SK-N-SH (cell line): Measurements from ENCODE around the gene EVI2A. TPM values are rescaled to one million over a fixed set of nuclear protein-coding genes. Genes with fewer than 3 reads are reported as not detected.
A peak's percentile ranks its signal among the peaks of the same experiment; 100 is the strongest.

Experiments
- CTCF ChIA-PET: fragments of 300-600, 350-600 bp; formaldehyde crosslinking; extraction: SDS; loops from one replicate; lab custom pipeline; 2021; lab: Yijun Ruan, JAX
- POLR2A ChIA-PET: fragments of 350-600 bp; sonication (Branson Sonifier 250); formaldehyde crosslinking; extraction: SDS; loops from one replicate; lab custom pipeline; 2020; ENCODE audit warnings: antibody characterized with exemption, inconsistent platforms; lab: Yijun Ruan, JAX
- DNase-seq: peaks from one replicate; pipeline ENCODE4 v3.0.0; 2012
- H2AFZ ChIP-seq: fragments of 200-600 bp; sonication (generic); 2 replicates; pipeline ENCODE4 v1.8.1; 2016; ENCODE audit warnings: antibody characterized with exemption, mild to moderate bottlenecking, low read depth
- H3F3A ChIP-seq: fragments of 200-600 bp; sonication (generic); replicated peaks from 2 replicates; pipeline ENCODE3; 2016; ENCODE audit warnings: antibody characterized with exemption, mild to moderate bottlenecking; ENCODE audit not compliant: insufficient read depth
- H3K27ac ChIP-seq, 2 experiments: fragments of 200-500 bp in 1 of 2; fragments of 200-600 bp in 1 of 2; sonication (Bioruptor generic) in 1 of 2; sonication (generic), shearing (Covaris generic) in 1 of 2; 2 replicates each; pipeline versions ENCODE4 v1.5.1 to v1.6.1; 2014 to 2016; ENCODE audit warnings: low read depth in 2 of 2, inconsistent platforms in 1 of 2, low read length in 1 of 2, mild to moderate bottlenecking in 1 of 2, mixed read lengths in 1 of 2
- H3K27me3 ChIP-seq: fragments of 200-600 bp; sonication (generic), shearing (Covaris generic); 2 replicates; pipeline ENCODE4 v1.6.1; 2016; ENCODE audit warnings: mixed run types; ENCODE audit not compliant: insufficient read depth
- H3K36me3 ChIP-seq, 2 experiments: fragments of 200-500 bp in 1 of 2; fragments of 200-600 bp in 1 of 2; sonication (Bioruptor generic) in 1 of 2; sonication (generic) in 1 of 2; replicated peaks in 1 of 2; 2 replicates each; pipeline versions ENCODE3 to v1.5.1; 2014 to 2016; ENCODE audit warnings: low read length in 1 of 2, mild to moderate bottlenecking in 1 of 2; ENCODE audit not compliant: insufficient read depth in 2 of 2, control insufficient read depth in 1 of 2
- H3K4me1 ChIP-seq, 2 experiments: fragments of 200-500 bp in 1 of 2; fragments of 200-600 bp in 1 of 2; sonication (Bioruptor generic) in 1 of 2; sonication (generic), shearing (Covaris generic) in 1 of 2; 2 replicates each; pipeline versions ENCODE4 v1.5.1 to v1.6.1; 2014 to 2016; ENCODE audit warnings: low read depth in 1 of 2, low read length in 1 of 2, mixed run types in 1 of 2; ENCODE audit not compliant: insufficient read depth in 2 of 2, control insufficient read depth in 1 of 2
- H3K4me2 ChIP-seq: fragments of 200-600 bp; sonication (generic), shearing (Covaris generic); 2 replicates; pipeline ENCODE4 v1.6.1; 2017; ENCODE audit warnings: mixed run types
- H3K4me3 ChIP-seq, 2 experiments: fragments of 200-500 bp in 1 of 2; fragments of 200-600 bp in 1 of 2; sonication (Bioruptor generic) in 1 of 2; sonication (generic), shearing (Covaris generic) in 1 of 2; 2 replicates each; pipeline versions ENCODE4 v1.5.1 to v1.8.1; 2014 to 2016; ENCODE audit warnings: low read depth in 2 of 2, inconsistent platforms in 1 of 2, low read length in 1 of 2, mild to moderate bottlenecking in 1 of 2, mixed read lengths in 1 of 2, moderate library complexity in 1 of 2
- H3K79me2 ChIP-seq: fragments of 200-600 bp; sonication (generic); 2 replicates; pipeline ENCODE4 v1.8.1; 2017; ENCODE audit warnings: mild to moderate bottlenecking; ENCODE audit not compliant: insufficient read depth
- H3K9ac ChIP-seq: fragments of 200-600 bp; sonication (generic); 2 replicates; pipeline ENCODE4 v1.6.1; 2017; ENCODE audit warnings: mixed run types
- H3K9me2 ChIP-seq: fragments of 200-600 bp; sonication (generic); 2 replicates; pipeline ENCODE4 v1.6.1; 2017; ENCODE audit warnings: mixed run types
- H3K9me3 ChIP-seq: fragments of 200-600 bp; sonication (generic); 2 replicates; pipeline ENCODE4 v1.6.1; 2017; ENCODE audit warnings: mixed run types, mild to moderate bottlenecking, moderate library complexity
- H4K20me1 ChIP-seq: fragments of 200-600 bp; sonication (generic); 2 replicates; pipeline ENCODE4 v1.6.1; 2017; ENCODE audit warnings: mild to moderate bottlenecking, mixed run types; ENCODE audit not compliant: insufficient read depth
- CHD2 ChIP-seq: fragments of 150-350 bp; IDR thresholded peaks from 2 replicates; pipeline ENCODE4 v1.6.1; 2018; ENCODE audit warnings: low read length; ENCODE audit not compliant: partially characterized antibody
- CTCF ChIP-seq: fragments of 200-600 bp; sonication (generic); IDR thresholded peaks from 2 replicates; pipeline ENCODE4 v1.6.1; 2017; ENCODE audit warnings: antibody characterized with exemption, mild to moderate bottlenecking, moderate library complexity
- ELF1 ChIP-seq: IDR thresholded peaks from 2 replicates; pipeline ENCODE4 v1.4.0; 2012
- EP300 ChIP-seq, 2 experiments: IDR thresholded peaks; 2 replicates each; pipeline versions ENCODE4 v1.4.0 to v1.6.1; 2012; ENCODE audit warnings: borderline replicate concordance in 1 of 2, low read depth in 1 of 2, low read length in 1 of 2
- FOSL2 ChIP-seq: IDR thresholded peaks from 2 replicates; pipeline ENCODE4 v1.4.0; 2012; ENCODE audit warnings: low read depth, mild to moderate bottlenecking, moderate library complexity, borderline replicate concordance
- FOXJ3 ChIP-seq: sonication (generic); formaldehyde crosslinking; IDR thresholded peaks from 2 replicates; pipeline ENCODE4 v1.5.1; 2020; ENCODE audit warnings: mild to moderate bottlenecking, missing genetic modification reagents
- JUND ChIP-seq: IDR thresholded peaks from 2 replicates; pipeline ENCODE4 v1.4.0; 2012
- MAX ChIP-seq: IDR thresholded peaks from 2 replicates; pipeline ENCODE4 v1.4.0; 2012; ENCODE audit warnings: low read depth
- NFIC ChIP-seq: IDR thresholded peaks from 2 replicates; pipeline ENCODE4 v1.4.0; 2012; ENCODE audit warnings: borderline replicate concordance
- NRF1 ChIP-seq: IDR thresholded peaks from 2 replicates; pipeline ENCODE4 v1.6.1; 2012; ENCODE audit warnings: low read depth, mild to moderate bottlenecking, low read length
- RCOR1 ChIP-seq: fragments of 150-350 bp; IDR thresholded peaks from 2 replicates; pipeline ENCODE4 v1.6.1; 2017; ENCODE audit warnings: antibody characterized with exemption, low read length
- REST ChIP-seq: IDR thresholded peaks from 2 replicates; pipeline ENCODE4 v1.6.1; 2012; ENCODE audit warnings: mild to moderate bottlenecking, low read depth, low read length, moderate library complexity
- SIN3A ChIP-seq: IDR thresholded peaks from 2 replicates; pipeline ENCODE4 v1.6.1; 2012; ENCODE audit warnings: low read depth, mild to moderate bottlenecking, low read length, moderate library complexity, borderline replicate concordance
- SMC3 ChIP-seq: IDR thresholded peaks from 2 replicates; pipeline ENCODE4 v1.6.1; 2012; ENCODE audit warnings: low read depth, low read length, improper control_type of control experiment
- TAF1 ChIP-seq: IDR thresholded peaks from 2 replicates; pipeline ENCODE4 v1.6.1; 2012; ENCODE audit warnings: low read depth, mild to moderate bottlenecking, low read length, moderate library complexity, borderline replicate concordance
- TEAD4 ChIP-seq: IDR thresholded peaks from 2 replicates; pipeline ENCODE4 v1.4.0; 2012; ENCODE audit warnings: mild to moderate bottlenecking, borderline replicate concordance; ENCODE audit not compliant: insufficient read depth
- USF1 ChIP-seq: IDR thresholded peaks from 2 replicates; pipeline ENCODE4 v1.4.0; 2012; ENCODE audit warnings: low read depth, borderline replicate concordance
- YY1 ChIP-seq: IDR thresholded peaks from 2 replicates; pipeline ENCODE4 v1.4.0; 2012; ENCODE audit warnings: low read depth, mild to moderate bottlenecking
- WGBS: methylation state at CpG from one replicate; pipeline ENCODE4 v1.1.6; 2017; ENCODE audit warnings: low lambda C conversion rate; 5-methylcytosine and 5-hydroxymethylcytosine counted together
- polyA plus RNA-seq, 3 experiments: library from polyadenylated mRNA; depleted of rRNA; stranded (reverse); fragments of >200 nt; gene quantifications; 2 replicates each; pipeline ENCODE4 v1.2.3, GENCODE V29; 2012

The EVI2A gene
- polyA plus RNA-seq, 1 of the 3 experiments (the other 2 are of a cell fraction), result 1.3 TPM

GRCh38 chr17:31286587-31286986, 34.8 kb downstream of the EVI2A start:
- H3K79me2 ChIP-seq, result no peaks in the 10 kb centered on the region
- no peaks in the 10 kb centered on the region for H3K27me3 ChIP-seq
- no peak overlapping the region for H3K4me3 ChIP-seq
- H3K9ac ChIP-seq, result no peak overlapping the region
- no peaks in the 10 kb centered on the region for H3F3A ChIP-seq
- H3K9me3 ChIP-seq, result no peaks in the 10 kb centered on the region
- ChIA-PET CTCF (no interaction called here), POLR2A (no interaction called here)
- H3K9me2 ChIP-seq, result no peaks in the 10 kb centered on the region
- peaks cover 11 to 24% of the 10 kb centered on the region in 2 experiments for H3K36me3 ChIP-seq
- H3K4me2 ChIP-seq, result no peak overlapping the region
- no peak for DNase-seq
- no peak overlapping the region for H3K27ac ChIP-seq
- no peak overlapping the region for H2AFZ ChIP-seq
- H3K4me1 ChIP-seq, result no peaks in the 10 kb centered on the region; a peak in 1 of 4 replicates
- 65% methylated on average over 1 of the region's 1 CpG for WGBS
- no peaks in the 10 kb centered on the region for H4K20me1 ChIP-seq
- no peak for TF ChIP-seq ELF1
- peak; percentile 15; the same call in 1 of the 2 replicates for TF ChIP-seq CTCF
- no peak for TF ChIP-seq SMC3
- no peak for TF ChIP-seq FOXJ3 (CRISPR knock-in tag)
- no peak for TF ChIP-seq NRF1

GRCh38 chr17:31283841-31284240, 37.6 kb downstream of the EVI2A start:
- Histone ChIP-seq H3K27me3 (no peaks in the 10 kb centered on the region), H3K9ac (no peak overlapping the region), H3K4me2 (no peak overlapping the region), H2AFZ (no peak overlapping the region), H3K9me3 (no peaks in the 10 kb centered on the region), H3K27ac (no peak overlapping the region), H4K20me1 (no peaks in the 10 kb centered on the region), H3K79me2 (no peaks in the 10 kb centered on the region), H3K9me2 (no peaks in the 10 kb centered on the region), H3K4me3 (no peak overlapping the region), H3F3A (peaks cover 8% of the 10 kb centered on the region), H3K36me3 (peaks cover 6 to 36% of the 10 kb centered on the region in 2 experiments), H3K4me1 (no peaks in the 10 kb centered on the region)
- POLR2A ChIA-PET, result no interaction called here
- TF ChIP-seq SIN3A, result no peak
- CTCF ChIA-PET, result no interaction called here
- DNase-seq, result no peak

- Histone ChIP-seq H3K36me3 (peaks cover 18 to 38% of the 10 kb centered on the region in 2 experiments), H4K20me1 (no peaks in the 10 kb centered on the region), H3K4me2 (no peak overlapping the region), H3K27me3 (no peaks in the 10 kb centered on the region), H3K27ac (no peak overlapping the region), H3K9me2 (no peaks in the 10 kb centered on the region), H3K4me3 (no peak overlapping the region), H3F3A (peaks cover 8% of the 10 kb centered on the region), H3K9me3 (no peaks in the 10 kb centered on the region), H2AFZ (no peak overlapping the region), H3K79me2 (no peaks in the 10 kb centered on the region), H3K9ac (no peak overlapping the region), H3K4me1 (no peaks in the 10 kb centered on the region)
- no peak for DNase-seq
- ChIA-PET POLR2A (no interaction called here), CTCF (no interaction called here)
- 95% methylated on average over 2 of the region's 2 CpGs for WGBS
- TF ChIP-seq EP300 (IDR thresholded peaks at IDR 0.05; ENCODE audit: borderline replicate concordance in 1 of 2, low read depth in 1 of 2, low read length in 1 of 2), result no peak
- TF ChIP-seq RCOR1, result no peak
- TF ChIP-seq TAF1, result no peak
- no peak for TF ChIP-seq FOSL2
- TF ChIP-seq NFIC, result no peak
- TF ChIP-seq REST, result no peak
- no peak for TF ChIP-seq USF1
- TF ChIP-seq MAX, result no peak
- no peak for TF ChIP-seq JUND
- TF ChIP-seq TEAD4, result no peak
- TF ChIP-seq CHD2, result no peak
- TF ChIP-seq YY1, result no peak
Measured at GRCh38 chr17:31281061-31281460, 40.4 kb downstream of the EVI2A start.
